ENCODE data around the gene BATF3. TPM values are rescaled to one million over a fixed set of nuclear protein-coding genes. Genes with fewer than 3 reads are reported as not detected.
A peak's percentile ranks its signal among the peaks of the same experiment; 100 is the strongest.

BATF3 gene
- total RNA-seq, 1 experiment from 2014 or later, result 2.1 TPM

- H3K14ac ChIP-seq (ENCODE audit: insufficient read depth, low read length), result no peak overlapping the region
- no peak overlapping the region for H2BK5ac ChIP-seq (ENCODE audit: insufficient read length, low read length)
- Mint-ChIP-seq H3K36me3 (ENCODE audit: insufficient read depth in 1 of 3, low read depth in 3 of 3) (no peaks in the 10 kb centered on the region), H3K27me3 (ENCODE audit: low read depth) (peaks cover 10% of the 10 kb centered on the region), H3K4me1 (peaks cover 8 to 17% of the 10 kb centered on the region in 2 experiments; a peak in 3 of 4 replicates), H3K9me3 (no peaks in the 10 kb centered on the region; a peak in 1 of 5 replicates), H3K4me3 (no peak overlapping the region), H3K27ac (no peak overlapping the region)
- no peaks in the 10 kb centered on the region for H4K20me1 ChIP-seq (ENCODE audit: control insufficient read depth, insufficient read depth, insufficient read length)
- peaks cover 8% of the 10 kb centered on the region for H3K4me1 ChIP-seq (ENCODE audit: insufficient read depth, low read length)
- H3K79me1 ChIP-seq (ENCODE audit: insufficient read depth, low read depth, low read length, poor library complexity, severe bottlenecking), result no peaks in the 10 kb centered on the region
- H2BK12ac ChIP-seq (ENCODE audit: insufficient read length, low read depth, low read length), result no peak overlapping the region
- WGBS (ENCODE audit: extremely low coverage, insufficient read length, low lambda C conversion rate), result no CpG with 5 or more reads among the region's 2 CpGs
- H3T11ph ChIP-seq (ENCODE audit: low read length), result no peak overlapping the region
- no peak overlapping the region for H4K5ac ChIP-seq (ENCODE audit: insufficient read length, low read depth, low read length)
- H2BK20ac ChIP-seq (ENCODE audit: low read depth, low read length, poor library complexity, severe bottlenecking), result no peak overlapping the region
- H3K27me3 ChIP-seq (ENCODE audit: insufficient read depth, low read length), result no peaks in the 10 kb centered on the region
- H3K56ac ChIP-seq (ENCODE audit: insufficient read length, low read depth, low read length), result no peak overlapping the region
- H3K18ac ChIP-seq (ENCODE audit: insufficient read length, low read depth, low read length), result no peak overlapping the region
- H3K27ac ChIP-seq (ENCODE audit: insufficient read length, low read depth, low read length), result no peak overlapping the region
- no peaks in the 10 kb centered on the region for H3K23me2 ChIP-seq (ENCODE audit: insufficient read length, low read depth, low read length, poor library complexity, severe bottlenecking)
- H2BK15ac ChIP-seq (ENCODE audit: low read depth, low read length), result no peak overlapping the region
- H3K23ac ChIP-seq (ENCODE audit: insufficient read length, low read depth, low read length), result no peak overlapping the region
- H3K4ac ChIP-seq (ENCODE audit: low read depth, low read length), result no peak overlapping the region
- no peak overlapping the region for H2BK120ac ChIP-seq (ENCODE audit: low read depth, low read length, poor library complexity, severe bottlenecking)
- no peak overlapping the region for H3K9ac ChIP-seq (ENCODE audit: extremely low read depth, insufficient read length, low read length)
- H3K9me3 ChIP-seq (ENCODE audit: control insufficient read depth, low read depth, low read length), result no peaks in the 10 kb centered on the region
- H2AFZ ChIP-seq (ENCODE audit: low read length), result no peak overlapping the region
- H3K4me2 ChIP-seq (ENCODE audit: insufficient read depth, insufficient read length, low read length), result no peak overlapping the region
- no peak overlapping the region for H2AK5ac ChIP-seq (ENCODE audit: insufficient read length, low read length)
- no peak for TF ChIP-seq CTCF (conservative IDR thresholded peaks at IDR 0.05)
- DNase-seq, result peak; percentile 15
- no peak overlapping the region for H4K91ac ChIP-seq (ENCODE audit: insufficient read length, low read depth, low read length)
- H3K79me2 ChIP-seq (ENCODE audit: insufficient read depth, low read length), result no peaks in the 10 kb centered on the region
- H4K8ac ChIP-seq (replicated peaks; ENCODE audit: insufficient read length, low read depth, low read length), result no peak overlapping the region
These were observed 14.2 kb downstream of the BATF3 start for GRCh38 chr1:212685429-212685828.
